GM21526 (cell line): Measurements from ENCODE around the gene CDK18.

ENCODE experiments used
- ATAC-seq: cut with Tn5 transposase; IDR thresholded peaks from one replicate; pipeline ENCODE4 v1.9.1; 2021; ENCODE audit warnings: moderate library complexity; ENCODE audit not compliant: unreplicated experiment, low FRiP score

The CDK18 gene

DNA sequence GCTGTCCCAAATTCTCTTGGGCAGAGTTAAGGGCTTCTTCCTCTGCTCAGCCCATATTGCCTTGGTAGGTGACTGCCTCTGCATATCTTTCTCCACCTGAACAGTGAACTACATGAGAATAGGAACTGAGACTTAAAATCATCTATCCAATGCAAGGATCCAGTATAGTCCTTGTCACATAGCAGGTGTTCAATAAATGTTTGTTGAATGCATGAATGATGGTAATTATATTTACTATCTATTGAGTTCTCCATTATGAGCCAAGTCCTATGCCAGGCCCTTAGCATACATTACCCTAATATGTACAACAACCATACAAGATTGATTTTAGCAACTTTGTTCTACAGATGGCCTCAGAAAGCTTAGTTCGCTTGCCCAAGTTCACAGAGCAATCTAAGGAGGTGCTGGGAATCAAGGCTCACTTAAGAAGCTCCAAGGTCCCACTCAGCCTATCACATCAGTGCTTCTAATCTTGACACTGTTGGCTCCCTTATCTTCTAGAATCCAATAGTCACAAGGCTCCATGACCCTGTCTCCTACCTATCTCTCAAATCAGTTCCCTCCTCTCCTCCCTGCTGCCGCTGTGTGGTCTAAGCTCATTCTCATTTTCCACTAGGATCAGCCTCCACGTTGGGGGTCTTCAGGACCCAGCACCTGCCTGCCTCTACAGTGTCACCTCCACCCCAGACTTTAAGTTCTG lies 2.2 kb upstream of the CDK18 start:
- no peak for ATAC-seq

GRCh38 chr1:205502992-205503391 lies 1.5 kb upstream of the CDK18 start:
- no peak for ATAC-seq

DNA sequence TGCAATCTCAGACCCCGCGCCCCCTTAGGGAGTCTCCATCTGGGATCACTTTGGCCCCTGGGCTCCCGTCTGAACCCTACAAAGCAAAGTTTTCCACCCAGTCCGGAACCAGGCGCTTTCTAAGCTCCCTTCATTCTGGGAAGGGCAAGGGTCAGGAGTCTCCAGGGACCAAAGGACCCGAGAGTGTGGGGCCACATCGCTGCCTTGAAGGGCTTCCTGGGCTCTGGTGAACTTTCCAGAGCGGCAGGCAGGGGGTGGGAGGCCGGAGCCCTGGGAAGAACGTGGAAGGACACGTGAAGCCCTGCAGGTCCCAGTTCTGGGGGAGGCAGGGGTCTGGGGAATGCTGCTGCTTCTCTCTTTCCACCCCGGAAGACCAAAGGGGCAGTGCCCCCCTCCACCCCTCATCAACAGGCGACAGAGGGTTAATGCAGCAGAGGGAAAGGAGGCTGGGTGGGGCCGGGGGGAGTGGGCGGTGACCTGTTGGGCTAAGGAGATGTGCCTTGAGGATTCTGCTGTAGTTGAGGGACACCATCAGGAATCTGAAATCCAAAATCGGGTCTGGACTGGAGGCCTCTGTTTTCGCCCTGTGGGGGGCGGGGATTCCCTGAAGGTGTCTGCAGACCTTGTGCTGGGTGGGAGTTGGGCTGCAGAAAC lies 734 bp downstream of the CDK18 start:
- no peak for ATAC-seq

DNA sequence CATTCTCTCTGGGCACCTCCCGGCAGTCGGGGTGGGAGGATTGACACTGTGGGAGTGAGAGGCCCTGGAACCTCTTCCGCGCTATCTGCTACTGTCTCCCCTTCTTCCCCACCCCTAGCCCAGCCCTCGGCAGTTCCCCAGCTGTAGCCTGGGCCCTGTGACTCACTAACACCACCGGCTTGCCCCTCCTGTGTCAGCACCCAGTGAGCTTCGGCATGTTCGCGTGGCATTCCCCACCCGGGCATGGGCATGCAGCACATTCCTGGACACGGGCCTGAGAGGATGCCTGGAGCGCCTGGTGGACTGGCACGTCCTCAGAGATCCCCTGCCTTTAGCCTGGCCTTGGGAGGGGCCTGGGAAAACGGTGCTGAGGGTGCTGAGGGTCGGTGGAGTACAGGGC lies 1.3 kb downstream of the CDK18 start:
- no peak for ATAC-seq

- ATAC-seq = no peak
Observed at GRCh38 chr1:205506409-205507200, 2.1 kb downstream of the CDK18 start.

GRCh38 chr1:205508227-205508714 lies 3.8 kb downstream of the CDK18 start:
- ATAC-seq = no peak

DNA sequence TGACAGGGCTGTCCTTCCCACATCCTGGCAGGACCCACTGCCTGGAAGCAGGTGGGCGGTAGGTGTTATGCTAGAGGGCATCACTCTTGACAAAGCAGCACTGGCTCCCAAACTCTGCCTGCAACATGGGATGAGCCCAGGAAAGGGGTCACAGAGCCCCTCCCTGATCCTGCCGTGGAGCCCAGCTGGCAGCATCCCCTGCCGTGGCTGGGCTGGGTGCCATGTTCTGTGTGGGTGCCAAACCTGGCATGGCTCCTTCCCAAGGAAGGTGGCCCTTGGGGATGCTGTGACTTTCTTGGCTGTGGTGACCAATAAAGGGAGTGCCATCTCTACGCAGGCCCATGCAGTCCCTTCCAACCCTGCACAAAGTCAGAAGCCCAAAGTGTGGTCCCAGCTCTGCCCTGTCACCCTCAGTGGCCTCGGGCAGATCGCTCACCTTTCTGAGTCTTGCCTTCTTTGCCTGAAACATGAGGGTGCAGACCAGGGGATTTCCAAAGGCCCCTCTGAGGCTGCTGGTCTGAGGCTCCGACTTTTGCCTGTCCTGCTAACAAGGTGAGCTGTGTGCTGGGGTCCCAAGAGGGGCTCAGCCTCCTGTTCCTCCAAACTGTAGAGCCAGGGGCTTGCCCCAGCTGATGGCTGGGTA lies 6.0 kb downstream of the CDK18 start:
- no peak for ATAC-seq

DNA sequence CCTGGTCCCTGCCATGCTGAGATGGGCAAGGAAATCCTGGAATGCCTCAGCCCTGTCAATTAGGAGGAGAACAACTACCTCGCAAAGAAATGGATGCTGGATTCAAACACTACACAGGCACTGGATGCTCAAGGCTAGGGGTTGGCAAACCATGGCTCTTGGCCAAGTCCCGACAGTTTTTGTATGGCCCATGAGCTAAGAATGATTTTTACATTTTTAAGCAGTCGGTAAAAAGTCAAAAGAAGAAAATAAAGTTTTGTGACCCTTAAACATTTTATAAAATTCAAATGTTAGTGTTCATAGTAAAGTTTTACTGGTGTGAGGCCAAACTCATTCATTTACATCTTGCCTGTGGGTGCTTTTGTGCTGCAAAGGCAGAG lies 6.5 kb downstream of the CDK18 start:
- ATAC-seq = no peak

- no peak for ATAC-seq
Observed at GRCh38 chr1:205512059-205513045, 7.9 kb downstream of the CDK18 start.

DNA sequence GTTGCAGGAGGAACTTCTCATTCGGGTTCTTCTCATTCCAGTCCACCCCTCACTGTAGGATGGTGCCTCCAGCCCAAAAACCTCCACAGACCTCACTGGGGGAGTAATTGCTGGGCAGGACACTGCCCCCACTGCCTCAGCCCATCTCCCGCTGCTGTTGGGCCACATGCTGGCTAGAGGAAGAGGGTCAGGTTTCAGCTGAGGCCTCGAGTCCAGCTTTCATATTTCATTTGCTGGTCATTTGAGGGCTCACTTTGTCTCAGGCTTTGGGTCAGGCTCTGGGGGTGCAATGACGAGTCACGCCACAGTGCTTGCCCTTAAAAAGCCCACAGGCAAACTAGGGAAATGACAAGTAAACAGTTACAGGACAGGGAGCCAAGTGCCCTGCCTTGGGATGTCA lies 9.3 kb downstream of the CDK18 start:
- ATAC-seq = no peak

DNA sequence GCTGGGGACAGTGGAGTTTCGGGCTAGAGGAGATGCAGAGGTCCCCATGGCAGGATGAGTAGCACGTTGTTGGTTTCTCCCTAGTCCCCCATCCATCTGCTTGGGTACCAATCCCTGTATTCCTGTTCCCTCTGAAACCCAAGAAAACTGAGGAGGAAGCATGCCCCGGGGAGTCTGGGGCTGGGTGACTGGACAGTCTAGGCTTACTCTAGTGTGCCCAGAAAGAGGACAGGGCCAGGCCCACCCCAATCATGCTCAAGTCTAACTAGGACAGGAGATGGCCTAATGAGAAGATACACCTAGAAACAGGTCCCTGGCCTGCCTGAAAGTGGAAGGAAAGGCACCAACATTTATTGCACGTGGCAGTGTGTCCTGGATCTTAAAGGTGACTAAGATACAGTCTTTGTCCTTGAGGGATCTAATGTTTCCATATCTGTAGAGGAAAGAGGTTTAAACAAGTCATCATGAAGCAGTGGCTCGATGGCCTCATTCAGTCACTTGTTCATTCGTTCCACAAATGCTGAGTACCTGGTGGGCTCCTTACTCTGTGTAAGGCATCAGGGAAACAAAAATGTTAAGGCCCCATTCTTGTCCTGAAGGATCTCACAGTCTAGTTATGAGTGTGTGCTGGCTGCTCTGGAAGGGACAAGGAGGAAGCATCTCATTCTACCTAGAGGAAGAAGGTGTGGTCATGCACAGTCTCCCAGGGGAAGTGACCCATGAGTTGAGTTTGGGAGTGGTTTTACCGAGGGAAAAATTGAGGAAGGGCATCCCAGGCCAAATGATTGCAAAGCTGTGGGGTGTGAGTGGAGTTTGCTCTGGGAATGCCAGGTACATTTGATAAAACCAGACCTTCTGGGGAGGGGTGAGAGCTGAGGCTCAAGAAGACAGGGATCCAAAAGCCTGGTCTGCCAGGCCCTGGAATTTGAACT lies 10.0 kb downstream of the CDK18 start:
- ATAC-seq = no peak

GRCh38 chr1:205515781-205516253 lies 11.3 kb downstream of the CDK18 start:
- ATAC-seq = no peak

GRCh38 chr1:205516362-205516761 lies 11.9 kb downstream of the CDK18 start:
- ATAC-seq = no peak

DNA sequence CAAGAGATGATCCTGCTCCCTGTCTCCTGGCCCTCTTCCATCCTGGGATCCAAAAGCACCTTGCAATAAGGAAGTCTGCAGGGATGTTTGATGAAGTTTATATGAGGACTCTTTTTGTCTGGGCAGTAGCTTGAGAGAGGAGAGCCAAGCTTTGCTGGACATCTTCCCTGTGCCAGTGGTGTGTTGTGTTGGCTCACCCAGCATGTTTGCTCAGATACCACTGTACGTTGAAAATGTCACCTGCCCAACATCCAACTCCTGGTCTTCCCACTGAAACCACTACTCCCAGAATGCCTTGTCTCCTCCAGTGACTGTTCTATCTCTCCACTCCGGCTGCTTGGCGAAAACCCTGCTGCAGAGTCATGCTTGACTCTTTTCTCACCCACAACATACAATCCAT lies 12.8 kb downstream of the CDK18 start:
- no peak for ATAC-seq

GRCh38 chr1:205517763-205518162 lies 13.3 kb downstream of the CDK18 start:
- no peak for ATAC-seq

- no peak for ATAC-seq
Observed at GRCh38 chr1:205518661-205519540, 14.4 kb downstream of the CDK18 start.

GRCh38 chr1:205519541-205520131 lies 15.2 kb downstream of the CDK18 start:
- ATAC-seq = no peak
